Measurements from ENCODE around the gene DBNDD2.

DNA sequence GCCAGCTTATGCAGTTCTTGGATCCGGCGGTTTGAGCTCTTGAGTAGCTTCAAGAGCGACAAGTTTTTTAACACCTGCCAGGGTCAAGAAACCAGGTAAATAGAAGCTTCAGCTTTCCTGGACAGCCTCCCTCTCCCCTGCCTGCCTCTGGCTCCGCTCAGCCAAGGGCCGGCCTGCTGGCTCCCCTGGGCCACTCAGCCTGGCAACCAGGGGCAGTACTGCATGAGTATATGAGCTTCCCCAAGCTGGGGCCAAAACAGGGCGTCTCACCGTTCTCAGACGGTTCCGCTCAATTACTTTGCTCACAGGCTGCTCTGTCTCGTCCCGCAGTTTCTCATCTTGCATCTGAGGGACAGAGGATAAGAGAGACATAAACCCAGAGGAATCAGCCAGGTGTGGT lies 30.8 kb upstream of the DBNDD2 start:
- no peak for TF ChIP-seq POLR2A (IDR thresholded peaks at IDR 0.05)
- TF ChIP-seq, protein P1, sequence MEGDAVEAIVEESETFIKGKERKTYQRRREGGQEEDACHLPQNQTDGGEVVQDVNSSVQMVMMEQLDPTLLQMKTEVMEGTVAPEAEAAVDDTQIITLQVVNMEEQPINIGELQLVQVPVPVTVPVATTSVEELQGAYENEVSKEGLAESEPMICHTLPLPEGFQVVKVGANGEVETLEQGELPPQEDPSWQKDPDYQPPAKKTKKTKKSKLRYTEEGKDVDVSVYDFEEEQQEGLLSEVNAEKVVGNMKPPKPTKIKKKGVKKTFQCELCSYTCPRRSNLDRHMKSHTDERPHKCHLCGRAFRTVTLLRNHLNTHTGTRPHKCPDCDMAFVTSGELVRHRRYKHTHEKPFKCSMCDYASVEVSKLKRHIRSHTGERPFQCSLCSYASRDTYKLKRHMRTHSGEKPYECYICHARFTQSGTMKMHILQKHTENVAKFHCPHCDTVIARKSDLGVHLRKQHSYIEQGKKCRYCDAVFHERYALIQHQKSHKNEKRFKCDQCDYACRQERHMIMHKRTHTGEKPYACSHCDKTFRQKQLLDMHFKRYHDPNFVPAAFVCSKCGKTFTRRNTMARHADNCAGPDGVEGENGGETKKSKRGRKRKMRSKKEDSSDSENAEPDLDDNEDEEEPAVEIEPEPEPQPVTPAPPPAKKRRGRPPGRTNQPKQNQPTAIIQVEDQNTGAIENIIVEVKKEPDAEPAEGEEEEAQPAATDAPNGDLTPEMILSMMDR (IDR thresholded peaks at IDR 0.05): no peak
- TF ChIP-seq EP300 (IDR thresholded peaks at IDR 0.05): no peak
